ENCODE results near the gene B3GAT1.

GRCh38 chr11:134390706-134391569, 21.1 kb downstream of the B3GAT1 start:
- TF ChIP-seq CTCF (IDR thresholded peaks at IDR 0.05), result no peak
- TF ChIP-seq POLR2A (IDR thresholded peaks at IDR 0.05), result no peak
